Measurements from ENCODE around the gene CDK17.

- TF ChIP-seq CTCF (IDR thresholded peaks at IDR 0.05) (no peak), ZFX (IDR thresholded peaks at IDR 0.05; ENCODE audit: borderline replicate concordance) (no peak)
Measured at GRCh38 chr12:96420277-96420835, 20.1 kb upstream of the CDK17 start.
